Islet precursor cell (in vitro differentiated cells): ENCODE results near the gene AFAP1.

Experiments used
- DNase-seq: peaks from one replicate; pipeline ENCODE4 v3.0.0-alpha.2; 2018

The AFAP1 gene

DNA sequence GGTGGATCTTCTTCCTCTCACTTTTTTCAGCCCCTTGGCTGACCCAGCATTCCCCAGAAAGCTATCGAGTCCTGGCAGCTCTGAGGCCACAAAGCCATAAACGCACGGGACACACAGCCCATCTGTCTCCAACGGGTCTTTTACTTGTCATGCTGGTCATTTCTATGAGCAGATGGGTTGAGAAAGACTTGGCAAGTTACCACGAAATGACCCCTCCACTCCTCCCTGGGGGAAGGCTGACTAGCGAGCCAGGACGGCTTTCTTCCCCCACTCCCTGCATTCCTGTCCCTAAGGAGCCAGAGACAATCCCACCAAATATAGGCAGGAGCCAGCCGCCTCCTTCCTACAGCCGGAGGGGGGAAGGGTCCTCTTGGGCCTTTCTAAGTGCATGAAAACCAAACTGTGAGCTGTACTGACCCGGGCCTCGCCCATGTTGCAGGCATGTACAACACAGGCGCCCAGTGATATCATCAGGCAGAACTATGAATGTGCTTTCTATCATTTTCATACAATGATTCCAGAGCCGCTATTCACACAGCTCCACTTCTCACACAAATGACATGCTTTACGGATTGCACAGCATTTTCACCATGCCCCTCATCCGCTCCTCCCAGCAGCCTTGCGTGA, 28.6 kb downstream of the AFAP1 start:
- DNase-seq, result peak; percentile 93

DNA sequence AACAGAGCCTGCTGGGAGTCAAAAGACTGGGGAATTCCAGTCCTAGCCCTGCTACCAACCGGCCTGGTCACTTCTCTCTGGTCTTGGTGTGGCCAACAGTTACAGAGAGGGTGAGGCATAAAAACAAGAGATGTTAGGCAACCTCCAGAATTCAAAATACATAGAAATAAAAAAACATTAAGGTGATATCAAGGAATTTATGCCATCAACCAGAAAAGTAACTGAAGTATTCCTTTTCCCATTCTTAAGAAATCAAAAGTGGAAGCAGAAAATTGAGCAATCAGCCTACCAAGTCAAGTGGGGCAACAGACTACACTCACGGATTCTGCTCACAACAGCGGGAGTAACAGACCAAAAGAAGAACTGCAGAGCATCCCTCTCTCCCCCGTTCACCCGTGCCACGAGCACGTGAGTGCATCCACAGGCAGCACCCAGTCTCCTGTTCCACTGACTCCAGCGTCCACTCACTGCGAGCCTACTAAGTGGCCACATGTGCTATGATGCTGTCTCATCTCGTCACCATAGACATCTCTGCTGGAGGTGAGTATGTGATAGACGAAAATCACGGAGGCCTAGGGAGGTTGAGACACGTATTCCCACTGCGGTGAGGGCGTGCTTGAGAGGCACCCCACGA, 29.3 kb downstream of the AFAP1 start:
- DNase-seq, result no peak

DNA sequence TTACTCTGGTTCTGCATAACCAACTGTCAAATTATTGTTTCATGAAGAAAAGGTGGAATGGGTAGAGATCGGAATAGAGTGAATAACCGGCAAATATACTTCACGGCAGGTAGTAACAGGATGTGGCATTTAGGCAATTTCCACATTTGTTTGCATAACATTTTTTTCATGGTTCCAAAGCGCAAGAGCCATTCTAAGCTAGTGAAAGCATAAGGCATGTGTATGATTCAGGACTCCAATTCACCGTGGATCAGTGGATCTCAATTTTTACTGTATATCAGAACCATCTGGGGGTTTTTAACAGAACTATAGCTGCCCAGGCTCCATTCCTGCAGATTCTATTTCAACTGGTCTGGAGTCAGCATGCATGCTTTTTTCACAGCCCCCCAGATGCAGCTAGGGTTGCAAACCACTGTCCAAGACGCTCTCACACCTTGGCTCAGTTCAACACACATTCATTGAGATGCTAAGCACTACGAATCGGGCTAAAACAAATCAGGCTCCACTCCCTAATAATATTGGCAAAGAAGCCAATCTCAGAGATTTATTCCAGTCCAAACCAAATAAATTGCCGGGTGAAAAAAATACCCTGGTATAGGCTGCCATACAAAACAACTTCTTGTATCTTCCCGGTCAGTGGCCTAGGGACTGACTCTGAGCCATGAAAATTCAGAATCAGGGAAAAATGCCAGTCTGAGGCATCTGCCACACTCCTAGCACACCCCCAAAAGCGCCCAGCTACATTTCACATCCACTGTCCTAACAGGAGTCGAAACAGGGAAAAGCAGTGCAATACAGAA, 30.0 kb downstream of the AFAP1 start:
- no peak for DNase-seq

DNA sequence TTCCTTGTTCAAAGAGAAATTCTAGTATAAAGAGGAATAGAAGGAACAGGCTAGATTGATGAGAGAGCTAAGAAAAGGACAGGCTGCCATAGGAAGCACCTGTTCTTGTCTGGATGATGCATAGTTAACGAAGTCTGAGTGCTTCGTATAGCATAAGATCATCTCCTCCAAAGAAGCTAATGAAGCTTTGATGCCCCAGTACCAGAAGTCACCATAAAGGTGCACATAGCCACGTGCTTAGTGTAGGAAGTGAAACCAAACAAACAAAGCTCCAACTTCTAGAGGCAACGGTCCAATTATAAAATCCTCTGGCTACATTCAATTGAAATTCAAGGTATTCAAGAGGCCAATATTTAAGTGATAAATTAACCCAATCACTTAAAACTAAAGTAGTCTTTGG, 31.0 kb downstream of the AFAP1 start:
- DNase-seq, result no peak

DNA sequence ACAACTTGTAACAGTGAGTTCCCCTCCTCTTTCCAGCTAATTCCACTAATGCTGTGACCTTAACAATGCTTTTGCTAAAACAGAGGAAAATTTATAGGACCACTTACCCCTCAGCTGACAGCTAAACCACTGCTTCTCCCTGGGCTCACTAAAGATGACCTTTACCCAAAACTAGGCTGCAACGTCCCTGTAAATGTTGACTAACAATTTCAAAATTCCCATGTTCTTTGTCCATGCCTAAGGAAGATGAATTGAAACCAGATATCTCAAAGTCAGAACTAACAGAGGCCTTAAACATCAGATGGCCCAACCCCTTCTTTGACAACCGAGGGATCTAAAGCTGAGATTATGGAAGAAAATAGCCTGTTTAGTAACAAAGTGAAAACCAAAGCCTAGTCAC, 32.5 kb downstream of the AFAP1 start:
- DNase-seq, result no peak

GRCh38 chr4:7906171-7906701, 33.4 kb downstream of the AFAP1 start:
- no peak for DNase-seq

DNA sequence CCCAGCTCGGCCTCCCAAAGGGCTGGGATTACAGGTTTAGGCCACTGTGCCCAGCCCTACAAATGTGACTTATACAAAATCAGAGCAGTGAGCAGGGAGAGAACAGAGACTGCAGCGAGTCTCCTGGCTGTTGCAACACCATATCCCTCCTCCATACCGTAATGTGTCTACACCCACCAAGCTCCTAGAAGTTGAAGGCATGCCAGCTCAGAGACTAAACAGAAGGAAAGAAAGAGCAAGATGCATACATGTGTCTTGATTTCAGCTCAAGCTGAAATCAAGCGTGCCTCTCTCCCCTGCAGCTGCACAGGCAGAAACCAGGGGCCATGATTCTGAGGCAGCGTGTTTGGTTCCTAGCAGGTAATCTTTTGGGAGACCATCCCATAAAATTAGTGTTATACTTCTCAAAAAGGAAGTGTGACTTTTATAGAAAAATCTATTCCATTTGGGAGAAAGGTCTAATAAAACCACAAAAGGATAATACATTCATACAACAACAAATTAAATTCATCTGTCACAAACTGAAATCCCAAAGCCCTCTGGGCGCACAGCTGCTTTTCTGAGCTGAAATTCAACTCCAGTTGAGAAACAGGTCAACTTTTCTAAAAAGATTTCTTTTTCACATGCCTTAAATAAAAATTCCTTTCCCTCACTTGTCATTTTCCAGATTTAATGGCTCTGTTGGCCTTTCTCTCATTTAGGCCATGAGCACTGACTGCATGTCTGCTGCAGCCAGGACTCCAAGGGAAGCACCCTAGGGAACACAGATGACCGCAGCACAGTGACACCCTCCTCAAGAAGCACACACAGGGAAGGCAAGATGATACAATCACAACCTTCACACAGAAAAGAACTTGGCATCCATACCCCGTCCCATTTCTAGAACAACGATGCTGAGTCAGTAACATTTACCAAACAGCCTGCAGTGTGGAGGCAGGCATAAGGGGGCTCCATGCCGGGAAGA, 34.4 kb downstream of the AFAP1 start:
- no peak for DNase-seq

DNA sequence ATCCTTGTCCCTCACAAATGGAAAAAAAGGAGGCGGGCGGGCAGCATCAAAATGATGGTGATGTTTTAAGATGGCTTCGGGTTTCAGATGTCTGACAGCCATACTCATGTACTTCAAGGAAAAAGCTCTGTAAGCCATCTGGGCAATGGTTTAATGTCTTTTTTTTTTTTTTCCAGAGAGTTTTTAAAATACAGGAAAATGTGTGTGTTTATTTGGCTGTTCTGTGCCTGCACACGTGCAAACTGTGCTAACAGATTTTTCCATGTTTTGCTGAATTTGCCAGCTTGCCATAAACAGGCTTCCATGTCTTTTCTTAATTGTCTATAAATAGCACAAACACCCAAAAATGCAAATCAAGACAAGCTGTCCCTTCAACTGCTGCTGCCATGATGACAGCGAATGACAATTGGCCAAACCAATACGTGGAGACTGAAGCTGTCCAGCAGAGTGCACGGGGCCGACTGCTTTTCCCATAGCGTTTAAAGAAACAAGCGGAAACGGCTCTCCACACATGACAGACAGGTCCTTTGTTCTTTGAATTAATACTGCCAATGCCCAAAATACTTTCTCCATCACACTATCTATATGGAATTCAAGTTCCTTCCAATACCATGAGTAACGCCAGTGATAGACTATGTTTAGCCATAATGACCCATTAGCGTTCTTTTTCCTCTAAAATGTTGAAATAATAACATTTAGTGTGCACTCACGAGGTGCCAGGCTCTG, 35.7 kb downstream of the AFAP1 start:
- no peak for DNase-seq

- DNase-seq, result no peak
Observed at GRCh38 chr4:7902826-7903225, 36.8 kb downstream of the AFAP1 start.

DNA sequence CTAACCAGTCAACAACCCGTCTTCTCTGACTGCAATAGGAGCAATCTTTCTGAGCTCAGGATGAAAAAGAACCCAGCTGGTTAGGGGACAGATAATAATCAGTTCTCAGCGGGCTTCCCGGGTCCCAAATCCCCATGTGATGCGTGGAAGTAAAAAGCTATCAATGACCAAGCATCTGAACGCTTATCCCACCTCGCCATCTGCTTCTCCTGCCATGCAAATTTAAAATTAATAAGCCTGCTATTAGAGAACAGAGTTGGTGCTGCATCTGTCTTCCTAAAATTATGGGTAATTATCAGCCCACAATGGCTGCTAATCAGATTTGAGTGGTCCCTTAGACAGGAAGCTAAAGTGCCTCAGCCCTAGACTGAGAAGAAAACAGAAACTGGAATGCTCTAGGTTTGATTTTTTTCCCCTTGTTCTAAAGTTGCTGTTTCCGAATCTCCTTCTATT, 37.5 kb downstream of the AFAP1 start:
- peak; percentile 32 for DNase-seq

GRCh38 chr4:7901311-7901885, 38.3 kb downstream of the AFAP1 start:
- peak; percentile 57 for DNase-seq

DNA sequence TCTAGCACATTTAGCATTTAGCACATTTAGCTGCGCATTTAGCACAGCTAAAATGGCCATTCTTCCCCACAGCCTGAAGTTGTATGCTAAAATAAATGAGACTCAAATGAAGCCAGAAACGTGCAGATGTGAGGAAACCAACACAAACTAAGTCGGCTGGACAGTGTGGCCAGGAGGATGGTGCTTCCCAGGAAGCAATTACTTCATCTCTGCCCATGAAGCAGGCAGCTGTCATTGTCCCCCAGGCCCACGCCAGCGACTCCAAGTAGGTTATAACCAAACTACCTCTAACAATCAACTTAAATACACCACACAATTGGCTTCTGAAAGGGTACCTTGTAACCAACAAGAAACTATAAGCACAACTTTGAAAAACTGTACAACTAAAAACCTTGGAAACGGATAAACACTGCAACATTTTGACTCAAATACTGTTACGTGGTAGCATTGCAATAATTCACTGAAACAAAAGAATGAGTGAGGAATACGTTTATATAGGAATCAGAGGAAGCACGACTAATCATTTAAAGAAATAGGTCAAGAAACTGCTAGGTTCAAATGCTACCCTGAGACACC, 39.2 kb downstream of the AFAP1 start:
- DNase-seq, result peak; percentile 41

GRCh38 chr4:7899184-7899869, 40.3 kb downstream of the AFAP1 start:
- DNase-seq, result peak; percentile 32

GRCh38 chr4:7898385-7898784, 41.3 kb downstream of the AFAP1 start:
- no peak for DNase-seq

GRCh38 chr4:7897811-7898210, 41.9 kb downstream of the AFAP1 start:
- DNase-seq, result peak; percentile 29

- peak; percentile 53 for DNase-seq
Observed at GRCh38 chr4:7894677-7895181, 44.9 kb downstream of the AFAP1 start.

- peak; percentile 39 for DNase-seq
Observed at GRCh38 chr4:7894098-7894676, 45.5 kb downstream of the AFAP1 start.

GRCh38 chr4:7893539-7893938, 46.1 kb downstream of the AFAP1 start:
- no peak for DNase-seq

DNA sequence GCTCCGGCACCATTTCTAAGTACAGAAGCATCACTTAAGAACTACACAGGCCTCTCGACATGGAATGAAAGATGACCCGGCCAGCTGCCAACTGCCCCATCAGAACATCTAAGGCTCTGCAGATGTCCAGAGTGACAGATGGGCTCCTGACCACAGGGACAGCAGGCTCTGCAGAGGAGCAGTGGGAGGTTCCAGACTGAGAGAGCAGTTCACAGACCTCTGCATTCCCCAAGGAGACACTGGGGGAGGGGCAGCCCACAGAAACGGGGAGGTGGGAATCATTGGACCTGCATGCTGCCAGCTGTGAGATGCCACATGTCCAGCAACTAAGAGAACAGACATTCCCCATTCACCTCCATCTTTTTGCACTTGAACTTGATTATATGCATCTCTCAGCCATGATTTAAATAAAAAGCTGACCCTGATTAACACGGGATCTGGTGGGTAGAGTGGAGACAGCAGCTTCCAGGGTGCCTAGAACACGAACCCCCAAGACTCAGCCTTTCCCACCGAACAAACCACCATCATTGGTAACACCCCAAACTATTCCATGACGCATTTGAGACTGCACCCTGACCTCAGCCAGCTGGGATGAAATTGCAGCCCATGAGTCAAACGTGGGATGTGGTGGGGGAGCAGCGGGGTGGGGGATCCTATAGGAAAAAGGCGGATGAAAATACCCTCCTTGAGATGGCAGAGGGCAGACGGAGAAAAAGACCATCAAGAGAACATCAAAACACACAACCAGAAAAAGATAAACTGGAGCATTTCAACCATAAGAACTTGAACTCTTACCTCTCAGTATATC, 47.2 kb downstream of the AFAP1 start:
- peak; percentile 90 for DNase-seq
